Left renal cortex interstitium (tissue), 4 donors: ENCODE data around the gene MAP3K6. TPM values are rescaled to one million over a fixed set of nuclear protein-coding genes. Genes with fewer than 3 reads are reported as not detected.
"Not testable (repeated sequence)": the region's sequence is repeated elsewhere in the genome, so short reads cannot be mapped to it uniquely, and the experiment has no call there.

Experiments used
- DNase-seq, 4 donors: peaks; one replicate each; pipeline ENCODE4 v3.0.0-alpha.2; 2013; ENCODE audit warnings: low read depth in 4 of 4, low spot score in 2 of 4, missing footprints in 1 of 4
- polyA plus RNA-seq, 4 donors: library from polyadenylated mRNA; unstranded; fragments of 120-200 nt; gene quantifications; one replicate each; pipeline ENCODE4 v1.2.1, GENCODE V29; 2013; ENCODE audit not compliant: insufficient read length in 4 of 4

Gene MAP3K6, protein sequence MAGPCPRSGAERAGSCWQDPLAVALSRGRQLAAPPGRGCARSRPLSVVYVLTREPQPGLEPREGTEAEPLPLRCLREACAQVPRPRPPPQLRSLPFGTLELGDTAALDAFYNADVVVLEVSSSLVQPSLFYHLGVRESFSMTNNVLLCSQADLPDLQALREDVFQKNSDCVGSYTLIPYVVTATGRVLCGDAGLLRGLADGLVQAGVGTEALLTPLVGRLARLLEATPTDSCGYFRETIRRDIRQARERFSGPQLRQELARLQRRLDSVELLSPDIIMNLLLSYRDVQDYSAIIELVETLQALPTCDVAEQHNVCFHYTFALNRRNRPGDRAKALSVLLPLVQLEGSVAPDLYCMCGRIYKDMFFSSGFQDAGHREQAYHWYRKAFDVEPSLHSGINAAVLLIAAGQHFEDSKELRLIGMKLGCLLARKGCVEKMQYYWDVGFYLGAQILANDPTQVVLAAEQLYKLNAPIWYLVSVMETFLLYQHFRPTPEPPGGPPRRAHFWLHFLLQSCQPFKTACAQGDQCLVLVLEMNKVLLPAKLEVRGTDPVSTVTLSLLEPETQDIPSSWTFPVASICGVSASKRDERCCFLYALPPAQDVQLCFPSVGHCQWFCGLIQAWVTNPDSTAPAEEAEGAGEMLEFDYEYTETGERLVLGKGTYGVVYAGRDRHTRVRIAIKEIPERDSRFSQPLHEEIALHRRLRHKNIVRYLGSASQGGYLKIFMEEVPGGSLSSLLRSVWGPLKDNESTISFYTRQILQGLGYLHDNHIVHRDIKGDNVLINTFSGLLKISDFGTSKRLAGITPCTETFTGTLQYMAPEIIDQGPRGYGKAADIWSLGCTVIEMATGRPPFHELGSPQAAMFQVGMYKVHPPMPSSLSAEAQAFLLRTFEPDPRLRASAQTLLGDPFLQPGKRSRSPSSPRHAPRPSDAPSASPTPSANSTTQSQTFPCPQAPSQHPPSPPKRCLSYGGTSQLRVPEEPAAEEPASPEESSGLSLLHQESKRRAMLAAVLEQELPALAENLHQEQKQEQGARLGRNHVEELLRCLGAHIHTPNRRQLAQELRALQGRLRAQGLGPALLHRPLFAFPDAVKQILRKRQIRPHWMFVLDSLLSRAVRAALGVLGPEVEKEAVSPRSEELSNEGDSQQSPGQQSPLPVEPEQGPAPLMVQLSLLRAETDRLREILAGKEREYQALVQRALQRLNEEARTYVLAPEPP (N-terminal part only)
- polyA plus RNA-seq = 10 to 100 TPM in 1 of 4 donors, 1 to 10 TPM in 3; 5.5 to 11.3 (median 9.4) TPM

GRCh38 chr1:27366411-27367159 lies at the start of gene MAP3K6:
Gene MAP3K6, minus strand, starts transcription at chr1:27366961. Its CDS starts 364 bp downstream, at chr1:27366597.
- DNase-seq = peak in 1 of 4 donors; percentile 39

DNA sequence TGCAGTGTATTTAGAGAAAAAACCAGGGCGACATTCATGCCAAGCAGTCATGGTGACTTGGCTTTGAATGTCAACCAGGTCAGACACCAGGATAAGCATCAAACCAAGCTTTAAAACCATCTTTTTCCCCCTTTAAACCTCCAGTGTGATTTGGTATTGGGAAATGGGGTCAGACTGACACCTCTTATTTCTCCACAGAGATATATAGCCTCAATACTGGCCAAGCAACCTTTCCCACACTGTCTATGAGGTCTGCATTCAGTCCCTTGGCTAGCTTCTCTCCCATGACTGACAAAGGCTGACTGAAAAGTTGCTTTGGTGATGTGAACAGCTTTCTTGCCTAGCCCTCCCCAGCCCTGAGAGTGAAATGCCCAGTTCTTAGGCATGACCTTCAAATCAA lies 47.3 kb upstream of the MAP3K6 start:
- DNase-seq = no peak

DNA sequence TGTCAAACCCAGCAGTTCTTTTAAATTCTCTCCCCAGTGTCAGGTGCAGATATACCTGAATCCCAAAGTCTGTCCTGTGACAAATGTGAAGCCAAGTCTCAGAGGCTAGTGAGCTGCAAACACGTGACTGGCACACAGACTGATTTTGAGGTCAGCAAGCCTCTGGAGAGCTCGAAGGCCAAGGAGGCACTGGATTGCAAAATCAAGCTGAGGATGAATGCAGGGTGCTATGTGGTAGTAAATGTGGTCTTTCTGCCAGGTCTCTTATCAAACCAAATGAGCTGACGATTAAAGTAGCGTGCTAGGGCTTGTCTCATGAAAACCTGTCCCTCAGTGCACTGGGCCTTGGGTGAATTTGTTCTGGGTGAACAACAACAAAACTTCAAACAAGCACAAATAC lies 46.2 kb upstream of the MAP3K6 start:
- no peak for DNase-seq

GRCh38 chr1:27412502-27412901 lies 45.7 kb upstream of the MAP3K6 start:
- DNase-seq = no peak

- no peak for DNase-seq
Measured at GRCh38 chr1:27410709-27411108, 43.9 kb upstream of the MAP3K6 start.

GRCh38 chr1:27409669-27410068 lies 42.9 kb upstream of the MAP3K6 start:
- DNase-seq = no peak

DNA sequence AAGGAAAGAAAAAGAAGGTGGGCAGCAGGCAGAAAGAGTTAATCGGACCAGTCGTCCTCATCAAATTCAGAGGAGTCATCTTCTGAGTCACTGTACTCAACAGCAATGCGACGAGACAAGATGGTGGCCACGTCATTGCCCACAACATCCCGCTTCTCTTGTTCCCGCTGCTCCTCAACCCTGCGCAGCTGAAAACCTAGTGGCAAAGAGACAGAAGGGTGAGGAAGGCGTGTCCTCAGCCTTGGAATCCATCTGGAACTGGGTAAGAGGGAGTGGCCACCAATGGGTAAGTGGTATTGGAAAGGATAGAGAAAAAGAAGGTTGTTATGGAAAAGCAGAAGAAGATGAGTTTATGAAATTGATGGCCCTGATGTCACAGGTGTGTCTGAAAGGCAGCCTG lies 41.4 kb upstream of the MAP3K6 start:
- DNase-seq = no peak

DNA sequence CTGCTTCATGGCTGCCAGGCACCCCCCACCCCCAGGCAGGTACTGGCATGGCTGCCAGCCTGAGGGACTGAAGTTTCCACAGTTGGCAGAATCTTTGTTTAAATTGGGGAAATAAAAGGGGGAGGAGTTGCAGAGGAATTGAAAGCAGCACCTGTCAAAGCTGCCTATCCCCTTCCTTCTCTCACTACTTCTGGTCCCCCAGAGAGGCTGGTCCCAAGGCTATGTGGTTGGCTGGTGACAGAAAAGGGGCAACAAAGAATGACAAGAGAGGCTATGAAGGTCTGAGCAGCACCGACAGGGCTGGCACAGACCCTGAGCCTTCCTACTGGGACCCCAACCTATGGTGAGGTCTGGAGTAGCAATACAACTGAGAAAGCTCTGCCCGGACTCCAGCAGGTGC lies 40.0 kb upstream of the MAP3K6 start:
- not testable (repeated sequence) for DNase-seq

- no peak for DNase-seq
Measured at GRCh38 chr1:27406362-27406680, 39.6 kb upstream of the MAP3K6 start.

GRCh38 chr1:27405598-27406361 lies 39.0 kb upstream of the MAP3K6 start:
- DNase-seq = not testable (repeated sequence)

GRCh38 chr1:27405074-27405473 lies 38.3 kb upstream of the MAP3K6 start:
- no peak for DNase-seq

GRCh38 chr1:27403931-27404330 lies 37.2 kb upstream of the MAP3K6 start:
- DNase-seq = no peak

DNA sequence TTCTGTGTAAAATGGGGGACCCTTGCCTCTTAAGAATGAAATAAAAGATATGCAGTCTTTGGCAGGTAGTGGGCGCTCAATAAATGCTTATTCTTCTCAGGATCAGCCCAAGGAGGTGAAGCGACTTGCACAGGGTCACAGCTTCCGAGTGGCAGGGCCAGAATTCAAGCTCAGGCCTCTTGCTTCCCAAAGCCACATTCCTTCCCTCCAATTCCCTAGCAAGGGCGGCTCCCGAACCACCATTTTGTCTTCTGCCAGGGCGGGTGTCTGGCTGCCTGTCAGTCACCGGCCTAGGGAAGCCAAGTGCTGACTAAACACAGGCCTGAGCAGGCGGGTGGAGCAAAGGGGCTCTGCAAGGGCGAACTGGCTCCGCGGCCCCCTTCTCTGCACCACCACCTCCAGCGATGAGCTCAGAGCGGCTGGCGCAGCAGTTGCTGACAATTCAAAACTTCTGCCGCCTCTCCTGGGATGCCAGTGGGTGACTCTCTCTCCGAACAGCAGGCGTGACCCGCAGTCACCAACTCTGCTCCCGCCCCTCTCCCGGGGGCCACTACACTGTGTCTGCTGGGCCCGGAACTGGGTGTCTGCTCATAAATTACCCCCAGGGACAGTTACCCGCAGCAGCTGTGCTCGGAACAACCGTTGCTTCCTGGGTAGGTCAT lies 36.4 kb upstream of the MAP3K6 start:
- DNase-seq = no peak

DNA sequence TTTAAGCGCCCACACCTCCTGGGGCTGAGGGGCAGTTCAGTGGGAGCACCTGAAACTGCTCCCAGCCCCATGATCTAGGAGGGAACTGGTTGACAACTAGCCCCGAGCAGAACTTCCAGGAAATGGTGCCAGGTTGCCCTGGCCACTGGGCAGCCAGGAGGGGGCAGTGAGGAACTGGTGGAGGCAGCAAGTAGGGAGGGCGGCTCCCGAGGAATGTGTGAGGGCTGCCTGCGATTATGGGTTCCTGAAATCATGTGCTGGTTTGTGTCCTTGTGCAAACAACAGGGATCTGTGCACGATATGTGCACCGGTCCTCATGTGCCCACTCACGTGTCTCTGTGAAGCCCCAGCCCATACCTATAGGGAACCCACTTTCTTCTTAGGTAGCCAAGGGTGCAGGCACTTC lies 35.6 kb upstream of the MAP3K6 start:
- DNase-seq = no peak

DNA sequence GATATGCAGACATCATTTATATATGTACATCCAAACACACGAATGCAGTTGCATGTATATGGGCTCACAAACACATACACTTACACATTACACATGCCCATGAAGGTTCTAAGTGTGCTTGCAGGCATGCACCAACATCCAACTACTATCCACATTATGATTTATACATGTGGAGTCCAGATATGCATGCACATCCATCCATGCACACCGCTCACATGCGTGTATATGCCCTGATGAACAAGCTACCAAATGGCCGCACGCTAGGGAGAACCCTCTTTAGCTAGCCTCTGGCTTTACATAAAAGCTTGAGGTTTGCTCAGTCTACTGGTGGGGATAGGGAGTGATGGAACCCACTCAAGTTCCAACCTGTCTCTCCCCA lies 34.2 kb upstream of the MAP3K6 start:
- DNase-seq = no peak

- no peak for DNase-seq
Measured at GRCh38 chr1:27400082-27400962, 33.6 kb upstream of the MAP3K6 start.

DNA sequence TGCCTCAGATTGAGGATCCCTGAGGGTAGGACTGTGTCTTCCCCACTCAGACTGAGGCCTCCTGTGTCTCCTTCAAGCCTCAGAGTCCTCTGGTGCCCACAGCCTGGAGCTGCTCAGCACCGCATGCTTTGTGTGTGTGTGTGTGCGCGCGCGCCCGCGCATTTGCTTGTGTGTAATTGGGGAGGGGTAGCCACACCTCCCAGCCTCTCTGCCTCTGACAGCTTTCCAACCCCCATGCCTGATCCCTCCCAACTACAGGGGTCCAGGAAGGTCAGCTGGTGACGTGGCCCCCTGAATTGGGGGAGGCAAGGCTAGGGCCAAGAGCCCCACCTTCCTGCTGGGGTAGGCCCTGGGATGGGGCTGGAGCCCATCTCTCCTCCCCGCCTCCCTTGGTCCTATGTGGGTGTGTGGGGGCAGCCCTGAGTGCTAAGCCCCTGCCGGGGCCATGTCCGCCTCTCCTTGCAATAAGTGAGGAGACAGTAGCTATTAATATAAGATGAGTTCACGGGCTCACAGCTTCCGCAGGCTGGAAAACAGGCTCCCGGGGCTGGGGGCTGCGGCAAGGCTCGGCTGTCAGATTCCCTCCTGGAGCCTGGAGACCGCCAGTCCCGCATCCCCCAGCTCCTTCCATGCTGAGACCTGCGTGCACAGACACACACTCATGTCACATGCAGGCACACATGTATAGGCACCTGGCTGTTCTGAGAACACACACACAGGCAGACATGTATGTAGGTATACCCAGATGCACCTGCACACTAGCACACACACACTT lies 32.7 kb upstream of the MAP3K6 start:
- DNase-seq = no peak
